GM03348 (cell line): ENCODE measurements around the gene RPS8.
"Not testable (repeated sequence)": the region's sequence is repeated elsewhere in the genome, so short reads cannot be mapped to it uniquely, and the experiment has no call there.

ENCODE experiments used
- DNase-seq: peaks from one replicate; pipeline ENCODE4 v3.0.0; 2012; ENCODE audit warnings: low spot score

RPS8 gene

GRCh38 chr1:44780583-44781121, 5.3 kb downstream of the RPS8 start:
- no peak for DNase-seq

GRCh38 chr1:44783697-44784093, 8.4 kb downstream of the RPS8 start:
- DNase-seq: no peak

GRCh38 chr1:44784094-44785028, 9.0 kb downstream of the RPS8 start:
- peak; percentile 38 for DNase-seq

GRCh38 chr1:44785029-44785380, 9.7 kb downstream of the RPS8 start:
- no peak for DNase-seq

- DNase-seq: no peak
These were observed 10.3 kb downstream of the RPS8 start for GRCh38 chr1:44785501-44786137.

DNA sequence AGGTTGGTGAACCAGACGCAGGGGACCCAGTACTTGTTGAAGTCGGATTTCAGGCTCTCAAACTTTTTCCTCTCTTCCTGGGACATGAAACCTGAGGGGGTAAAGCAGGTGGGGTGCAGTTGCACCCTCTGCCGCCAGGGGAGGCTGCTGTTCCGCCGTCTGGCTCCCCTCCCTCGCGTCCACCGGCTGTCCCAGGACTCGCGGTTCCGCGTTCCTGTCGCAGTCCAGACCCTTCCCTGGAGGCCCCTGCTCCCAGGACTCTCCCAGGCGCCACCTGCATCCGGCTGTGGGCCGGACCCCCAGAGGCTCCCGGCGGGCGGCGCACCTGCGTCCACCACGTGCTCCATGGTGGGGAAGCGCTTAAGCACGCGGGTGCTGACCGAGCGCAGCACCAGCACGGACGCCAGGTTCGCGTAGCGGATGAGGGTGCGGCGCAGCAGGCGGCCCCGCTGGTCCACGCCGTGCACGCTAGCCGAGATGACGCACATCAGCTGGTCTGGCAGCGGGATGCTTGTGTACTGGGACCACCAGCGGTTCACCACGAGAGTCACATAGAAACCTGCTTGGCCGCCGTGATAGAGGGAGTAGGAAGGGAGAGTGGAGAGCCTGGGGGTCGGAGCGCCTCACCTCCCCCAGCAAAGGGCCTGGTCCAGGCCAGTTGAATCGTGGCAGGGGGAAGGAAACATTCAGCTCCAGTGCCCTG, 10.9 kb downstream of the RPS8 start:
- peak; percentile 70 for DNase-seq

GRCh38 chr1:44786841-44787426, 11.6 kb downstream of the RPS8 start:
- DNase-seq: no peak

GRCh38 chr1:44787506-44787905, 12.2 kb downstream of the RPS8 start:
- DNase-seq: no peak

- no peak for DNase-seq
These were observed 12.9 kb downstream of the RPS8 start, which contains the start of gene BEST4 for GRCh38 chr1:44788120-44788860. TSS of gene BEST4 (minus strand) at chr1:44788170. CDS start at chr1:44787705, 465 bp downstream.

DNA sequence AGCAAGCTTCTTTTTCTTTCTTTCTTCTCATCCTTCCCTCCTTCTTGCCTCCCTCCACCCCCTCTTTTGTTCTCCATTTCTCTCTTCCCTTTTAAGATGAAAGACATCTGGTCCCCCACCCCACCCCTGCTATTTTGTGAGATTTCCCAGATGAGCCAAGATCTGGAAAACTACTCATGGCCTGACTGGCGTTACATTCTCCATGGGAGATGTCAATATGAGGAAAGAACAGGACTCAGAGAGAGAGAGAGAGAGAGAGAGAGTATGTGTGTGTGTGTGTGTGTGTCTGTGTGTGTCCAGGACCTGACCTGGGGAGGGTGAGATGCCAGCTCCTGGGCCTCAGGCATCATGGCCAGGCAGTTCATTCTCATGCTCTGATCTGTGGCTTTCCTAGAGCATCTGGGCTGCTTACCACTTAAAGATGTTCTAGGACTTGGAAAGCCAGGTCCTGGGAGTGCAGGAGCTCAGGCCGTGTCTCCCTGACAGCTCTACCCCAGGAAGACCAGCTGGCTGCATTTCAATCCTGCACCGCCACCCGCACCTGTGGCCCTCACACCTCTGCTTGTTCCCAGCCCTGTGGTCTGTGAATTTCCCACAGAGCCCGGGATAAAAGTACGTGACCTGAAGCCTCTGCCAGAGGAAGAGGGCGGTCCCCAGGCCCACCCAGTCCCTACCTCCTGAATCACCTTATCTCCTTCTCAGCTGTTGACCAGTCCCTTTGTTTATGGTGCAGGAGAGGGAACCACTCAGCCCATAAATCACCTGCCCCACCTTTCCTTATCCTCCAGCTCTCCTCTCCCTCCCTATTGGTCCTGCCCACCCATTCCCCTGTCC, 15.8 kb downstream of the RPS8 start:
- no peak for DNase-seq

DNA sequence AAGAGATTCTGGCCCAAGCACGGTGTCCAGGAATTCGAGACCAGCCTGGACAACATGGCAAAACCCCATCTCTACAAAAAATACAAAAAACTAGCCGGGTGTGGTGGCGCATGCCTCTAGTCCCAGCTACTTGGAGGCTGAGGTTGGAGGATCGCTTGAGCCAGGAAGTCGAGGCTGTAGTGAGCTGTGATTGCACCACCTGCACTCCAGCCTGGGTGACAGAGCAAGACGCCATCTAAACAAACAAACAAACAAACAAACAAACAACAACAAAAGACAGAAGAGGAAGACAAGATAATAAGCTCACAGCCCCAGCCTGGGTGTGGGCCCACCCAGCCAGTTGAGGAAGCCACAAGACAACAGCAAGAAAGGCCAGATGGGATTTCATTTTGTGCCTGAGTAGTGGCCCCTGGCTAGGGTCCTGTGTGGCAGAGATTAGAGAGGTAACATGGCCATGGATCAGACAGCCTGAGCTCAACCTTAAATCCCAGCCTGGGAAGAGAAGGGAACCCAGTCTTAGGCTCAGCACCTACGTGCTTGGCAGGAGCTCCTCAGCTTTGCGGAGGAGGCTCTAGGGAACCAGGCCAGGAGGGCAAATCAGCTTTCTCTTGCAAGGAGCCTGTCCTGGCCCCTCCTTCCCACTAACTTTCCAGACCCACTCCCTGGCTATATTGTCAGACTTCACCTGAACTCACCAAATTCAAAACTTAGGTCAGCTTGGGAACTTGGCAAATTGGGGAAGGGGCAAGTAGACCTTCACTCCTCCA, 17.6 kb downstream of the RPS8 start:
- DNase-seq: no peak

GRCh38 chr1:44797886-44798285, 22.5 kb downstream of the RPS8 start:
- not testable (repeated sequence) for DNase-seq

GRCh38 chr1:44798481-44799365, 23.4 kb downstream of the RPS8 start:
- no peak for DNase-seq

DNA sequence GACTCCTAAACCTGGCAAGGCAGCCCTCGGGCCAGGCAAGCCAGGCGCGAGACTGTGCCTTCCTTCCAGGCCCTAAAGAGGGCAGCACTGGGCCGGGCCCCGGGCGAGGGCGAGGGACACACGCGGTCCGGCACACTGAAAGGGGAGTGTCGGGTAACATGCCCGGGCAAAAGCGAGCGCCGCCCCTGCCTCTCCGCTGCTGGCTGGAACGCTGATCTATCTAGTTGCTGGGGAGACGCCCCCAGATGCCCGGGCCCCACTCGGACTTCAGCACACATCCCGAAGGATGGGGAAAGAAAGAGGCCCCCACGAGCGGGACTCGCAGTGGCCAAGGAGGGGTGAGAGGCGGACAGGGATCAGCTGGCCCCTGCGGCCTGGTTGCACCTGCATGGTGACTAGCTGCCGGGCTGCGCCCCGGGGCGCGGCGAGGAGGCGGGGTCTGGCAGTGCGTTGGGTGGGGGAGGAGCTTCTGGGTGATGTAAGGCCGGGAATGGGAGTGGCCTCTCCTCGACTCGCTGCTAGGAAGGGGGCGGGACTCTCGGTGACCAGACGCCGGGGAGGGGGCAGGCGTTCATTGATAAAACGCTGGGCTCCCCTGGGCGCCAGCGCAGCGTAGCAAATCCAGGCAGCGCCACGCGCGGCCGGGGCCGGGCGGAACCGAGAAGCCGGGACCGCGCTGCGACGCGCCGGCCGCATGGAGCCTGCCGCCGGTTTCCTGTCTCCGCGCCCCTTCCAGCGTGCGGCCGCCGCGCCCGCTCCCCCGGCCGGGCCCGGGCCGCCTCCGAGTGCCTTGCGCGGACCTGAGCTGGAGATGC, 24.6 kb downstream of the RPS8 start, which contains the start of gene PLK3:
TSS of gene PLK3 (plus strand) at position 608 of the 815 bp plus-strand sequence. CDS start at position 695, 87 bp downstream.
- DNase-seq: peak; percentile 92

- no peak for DNase-seq
These were observed 26.4 kb downstream of the RPS8 start for GRCh38 chr1:44801491-44802305.

GRCh38 chr1:44802306-44803061, 27.1 kb downstream of the RPS8 start:
- no peak for DNase-seq
